ENCODE data around the gene AUNIP.
A peak's percentile ranks its signal among the peaks of the same experiment; 100 is the strongest.

Gene AUNIP

DNA sequence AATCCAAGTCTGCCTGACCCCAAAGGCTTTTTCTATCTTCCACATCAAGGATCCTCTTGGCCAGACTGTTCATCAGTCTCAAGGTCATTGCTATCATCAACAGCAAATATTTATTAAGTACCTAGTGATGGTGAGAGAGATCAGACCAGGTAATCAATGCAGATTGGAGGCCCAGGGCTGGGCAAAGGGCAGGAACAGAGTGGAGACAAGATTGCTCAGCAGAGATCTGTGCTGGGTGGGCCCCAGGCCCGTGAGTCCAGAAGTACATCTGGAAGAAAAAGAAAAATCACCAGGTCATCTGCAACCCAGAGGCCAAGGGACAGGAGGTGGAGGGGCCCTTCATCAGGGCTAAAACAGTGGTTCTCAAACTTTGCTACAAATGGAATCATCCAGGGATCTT lies 26.3 kb upstream of the AUNIP start:
- no peak for DNase-seq

GRCh38 chr1:25881266-25881665 lies 22.0 kb upstream of the AUNIP start:
- DNase-seq: no peak

GRCh38 chr1:25880518-25880917 lies 21.3 kb upstream of the AUNIP start:
- DNase-seq: no peak

GRCh38 chr1:25879675-25880074 lies 20.4 kb upstream of the AUNIP start:
- no peak for DNase-seq

DNA sequence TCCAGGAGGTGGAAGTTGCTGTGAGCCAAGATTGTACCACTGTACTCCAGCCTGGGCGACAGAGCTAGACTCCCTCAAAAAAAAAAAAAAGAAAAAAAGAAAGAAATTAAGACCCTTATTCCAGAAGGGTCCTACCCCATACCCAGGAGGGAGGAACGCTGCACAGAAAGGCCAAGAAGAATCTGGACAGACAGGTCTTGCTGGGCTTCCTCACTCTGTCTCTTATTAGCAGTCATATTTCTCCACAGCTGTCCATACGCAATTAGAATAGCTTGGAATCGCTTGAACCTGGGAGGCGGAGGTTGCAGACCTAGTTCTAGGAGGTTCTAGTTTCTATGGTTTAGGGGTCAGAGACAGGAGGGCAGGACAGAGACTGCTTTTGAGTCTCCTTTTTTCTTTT lies 19.4 kb upstream of the AUNIP start:
- DNase-seq: no peak

DNA sequence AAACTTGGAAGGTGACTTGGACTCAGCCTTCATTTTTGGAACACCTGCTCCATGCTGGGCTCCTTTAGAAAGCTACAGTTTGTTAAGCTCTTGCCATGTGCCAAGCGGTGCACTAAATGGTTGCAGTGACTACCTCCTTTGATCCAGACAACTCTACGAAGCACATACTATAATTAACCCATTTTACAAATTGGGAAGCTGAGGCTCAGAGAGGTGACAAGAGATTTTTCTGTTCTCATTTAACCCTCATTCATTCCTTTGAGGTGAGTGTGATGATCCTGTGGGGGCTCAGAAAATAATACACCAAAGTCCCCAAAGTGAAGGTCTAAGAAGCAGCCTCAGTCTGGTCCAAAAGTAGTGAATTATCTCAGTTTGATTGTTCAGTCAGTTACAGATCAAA lies 17.9 kb upstream of the AUNIP start:
- no peak for DNase-seq

DNA sequence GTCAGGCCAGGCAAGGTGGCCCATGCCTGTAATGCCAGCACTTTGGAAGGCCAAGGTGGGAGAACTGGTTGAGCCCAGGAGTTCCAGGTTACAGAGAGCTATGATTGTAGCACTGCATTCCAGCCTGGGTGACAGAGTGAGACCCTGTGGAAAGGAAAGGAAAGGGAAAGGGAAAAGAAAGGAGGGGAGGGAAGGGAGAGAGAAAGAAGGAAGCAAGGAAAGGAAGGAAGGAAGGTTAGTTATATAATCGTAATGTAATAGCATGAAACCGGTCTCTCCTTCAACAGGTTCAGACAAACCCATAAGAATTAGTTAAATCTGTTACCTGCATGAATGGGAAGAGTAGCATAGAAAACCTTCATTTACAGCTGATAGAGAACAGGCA lies 17.4 kb upstream of the AUNIP start:
- no peak for DNase-seq

DNA sequence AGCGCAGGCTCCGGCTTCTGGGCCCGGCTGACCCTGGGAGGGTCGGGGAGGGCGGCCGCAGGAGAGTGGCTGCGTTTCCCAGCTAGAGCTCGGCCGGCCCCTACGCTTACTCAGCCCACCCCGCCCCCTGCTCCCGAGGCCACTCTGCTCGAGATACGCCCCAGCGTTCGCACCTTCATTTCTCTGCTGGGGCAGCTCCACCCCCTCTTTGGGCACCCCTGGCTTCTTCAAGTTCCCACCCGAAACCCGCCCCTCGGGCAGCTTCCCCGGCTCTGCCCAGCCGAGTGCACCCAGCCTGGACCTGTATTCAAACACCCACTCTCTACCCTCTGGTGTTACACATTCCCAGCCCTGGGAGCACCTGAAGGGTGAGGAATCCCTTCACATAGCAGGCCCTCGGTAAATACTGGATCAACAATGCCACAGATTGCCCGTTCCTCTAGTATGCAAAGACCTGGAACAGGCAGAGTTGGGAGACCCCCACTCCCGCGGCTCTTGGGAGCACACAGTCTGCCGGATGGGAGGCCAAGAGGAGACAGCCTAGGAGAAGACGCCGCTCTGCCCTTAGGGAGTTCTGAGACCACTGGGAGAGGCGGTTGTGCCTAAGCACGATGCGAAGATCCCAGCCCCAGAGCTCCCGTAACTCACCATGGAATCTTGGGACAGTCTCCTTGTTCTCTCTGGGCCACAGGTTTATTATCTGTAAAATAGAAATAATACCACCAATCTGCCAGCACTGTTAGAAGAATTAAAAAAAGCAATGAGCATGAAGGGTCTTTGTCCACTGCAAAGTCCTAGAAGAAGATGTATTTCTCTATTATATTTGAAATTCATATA lies 16.8 kb upstream of the AUNIP start:
- peak in 1 of 2 donors; percentile 22 for DNase-seq

- DNase-seq: peak; percentile 48 to 55
Observed at GRCh38 chr1:25875154-25875855, 16.0 kb upstream of the AUNIP start, which contains the start of gene PAQR7. Gene PAQR7, minus strand, starts transcription at chr1:25875708. Its CDS starts 11,869 bp downstream, at chr1:25863839.

- no peak for DNase-seq
Observed at GRCh38 chr1:25874635-25875153, 15.4 kb upstream of the AUNIP start.

- no peak for DNase-seq
Observed at GRCh38 chr1:25874209-25874608, 15.0 kb upstream of the AUNIP start.

DNA sequence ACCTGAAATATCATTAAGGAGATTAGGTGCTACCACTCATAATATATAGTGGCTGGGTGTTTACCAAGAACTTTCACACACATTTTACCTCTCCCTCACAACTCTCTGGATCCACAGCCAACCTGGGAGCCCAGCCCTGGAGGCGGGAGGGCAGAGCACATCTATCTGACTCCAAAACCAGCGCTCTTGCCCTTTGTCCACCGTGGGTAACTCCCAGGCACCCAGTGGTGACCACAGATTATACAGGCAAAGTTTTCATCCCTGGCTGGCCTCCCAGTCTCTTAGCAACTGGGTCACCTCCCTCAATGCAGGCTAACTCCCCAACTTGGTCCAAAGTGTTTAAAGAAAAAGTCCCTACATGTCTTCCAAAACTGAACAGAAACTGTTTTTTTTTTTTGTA lies 13.9 kb upstream of the AUNIP start:
- no peak for DNase-seq

DNA sequence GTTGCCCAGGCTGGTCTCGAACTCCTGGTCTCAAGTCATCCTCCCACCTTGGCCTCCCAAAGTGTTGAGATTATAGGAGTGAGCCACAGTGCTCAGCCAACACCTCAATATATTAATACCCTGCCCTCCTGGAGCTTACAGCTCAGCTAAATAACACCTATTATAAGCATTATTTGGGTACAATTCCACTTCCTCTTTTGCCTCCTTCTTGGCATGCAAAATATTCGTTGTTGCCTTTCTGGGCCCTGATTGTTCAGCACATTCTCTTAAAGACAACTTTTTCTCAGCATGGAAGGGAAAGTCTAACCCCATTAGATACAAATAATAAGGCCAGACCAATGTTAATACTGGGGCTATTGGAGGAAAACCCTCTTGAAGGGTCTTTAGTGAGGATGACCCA lies 13.5 kb upstream of the AUNIP start:
- no peak for DNase-seq

DNA sequence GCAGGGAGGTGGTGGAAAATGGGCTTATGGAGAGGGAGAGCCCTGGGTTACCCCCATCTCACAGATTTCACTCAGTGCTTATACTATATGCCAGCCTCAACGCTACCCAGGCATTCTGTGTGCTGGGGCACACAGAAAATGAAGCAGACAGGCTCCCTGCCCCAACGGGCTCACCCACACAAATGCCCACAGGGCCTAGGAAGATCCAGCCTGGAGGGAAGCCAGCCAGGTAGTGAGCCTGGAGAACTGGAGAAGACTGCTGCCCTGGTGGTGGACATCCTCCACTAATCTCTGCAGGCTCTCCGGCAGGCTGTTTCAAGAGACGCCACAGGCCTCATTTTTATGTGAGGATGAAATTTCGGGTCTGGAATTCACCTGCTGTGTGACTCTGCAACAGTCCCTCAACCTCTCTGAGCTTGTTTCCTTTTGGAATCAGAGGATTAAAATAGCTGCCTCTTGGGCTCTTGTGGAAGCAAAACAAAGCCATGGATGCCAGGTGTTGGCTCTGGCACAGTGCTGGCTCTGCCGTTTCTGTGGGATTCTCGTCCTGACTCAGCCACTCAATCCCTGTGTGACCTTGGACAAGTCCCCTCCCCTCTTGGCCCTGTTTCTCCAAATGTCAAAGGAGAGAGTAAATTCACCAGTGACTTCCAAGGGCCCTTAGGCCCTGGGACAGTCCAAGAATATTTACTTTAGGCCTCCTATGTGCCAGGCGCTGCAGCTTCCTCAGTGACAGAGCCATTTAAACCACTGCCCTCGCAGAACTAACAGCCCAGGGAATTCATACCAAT lies 12.6 kb upstream of the AUNIP start:
- DNase-seq: no peak

- no peak for DNase-seq
Observed at GRCh38 chr1:25871086-25871703, 11.9 kb upstream of the AUNIP start.

- DNase-seq: no peak
Observed at GRCh38 chr1:25870614-25871013, 11.4 kb upstream of the AUNIP start.

DNA sequence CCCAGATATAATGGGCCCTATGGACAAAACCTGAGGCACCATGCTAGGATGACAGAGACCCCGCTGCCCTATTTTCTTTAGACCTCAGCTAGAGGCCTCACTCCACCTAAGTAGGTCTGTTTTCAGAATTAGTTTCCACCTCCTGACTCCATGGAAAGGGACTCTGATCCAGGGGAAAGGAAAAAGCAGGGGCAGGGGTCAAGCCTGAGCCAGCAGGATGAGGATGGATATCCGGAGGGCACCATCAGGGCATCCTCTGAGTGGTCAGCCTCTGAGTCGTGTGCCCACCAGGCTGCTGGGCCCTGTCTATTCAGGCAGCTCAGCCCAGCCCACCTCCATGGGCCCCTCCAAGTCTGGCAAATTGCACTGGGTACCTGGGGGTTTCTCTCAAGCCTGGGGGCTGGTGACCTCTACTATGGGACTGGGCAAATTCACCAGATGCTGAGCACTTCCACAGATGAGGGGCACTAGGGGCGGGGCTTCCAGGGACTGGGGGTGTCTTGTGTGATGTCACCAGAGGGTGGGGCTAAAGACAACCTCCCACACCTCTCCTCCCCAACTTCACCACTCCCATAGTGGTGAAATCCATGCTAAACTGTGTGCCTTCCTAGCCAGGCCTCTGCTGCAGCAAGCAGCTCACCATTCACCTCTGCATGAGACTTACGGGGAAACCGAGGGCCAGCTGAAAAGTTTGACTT lies 10.8 kb upstream of the AUNIP start:
- no peak for DNase-seq

- DNase-seq: no peak
Observed at GRCh38 chr1:25867210-25867991, 8.1 kb upstream of the AUNIP start.

GRCh38 chr1:25866288-25866687 lies 7.0 kb upstream of the AUNIP start:
- no peak for DNase-seq

DNA sequence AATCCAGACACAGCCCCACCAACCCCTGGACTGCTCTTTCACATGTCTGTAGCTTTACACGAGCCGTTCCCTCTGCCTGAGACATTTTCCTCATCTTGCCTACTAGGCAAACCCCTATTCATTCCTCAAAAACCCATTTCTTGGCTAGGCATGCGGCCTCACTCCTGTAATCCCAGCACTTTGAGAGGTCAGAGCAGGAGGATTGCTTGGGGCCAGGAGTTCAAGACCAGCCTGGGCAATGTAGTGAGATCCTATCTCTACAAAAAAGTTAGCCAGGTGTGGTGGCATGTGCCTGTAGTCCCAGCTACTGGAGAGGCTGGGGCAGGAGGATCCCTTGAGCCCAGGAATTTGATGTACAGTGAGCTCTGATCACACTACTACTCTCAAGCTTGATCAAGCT lies 5.2 kb upstream of the AUNIP start:
- no peak for DNase-seq

Measured in activated CD4-positive, alpha-beta T cell treated with anti-CD3 and anti-CD28 coated beads for 4 hours (primary cell).